HCT116 (cell line): ENCODE data around the gene PFKFB3. TPM values are rescaled to one million over a fixed set of nuclear protein-coding genes. Genes with fewer than 3 reads are reported as not detected.
"Not testable (repeated sequence)": the region's sequence is repeated elsewhere in the genome, so short reads cannot be mapped to it uniquely, and the experiment has no call there.

Experiments used
- ATAC-seq: fragments of 200-7000 bp; cut with Tn5 transposase; 2 replicates; pipeline ENCODE4 v1.9.1; 2020; ENCODE audit warnings: mild to moderate bottlenecking, moderate library complexity
- BruUV-seq: library from RNA; stranded (reverse); fragments of 400-500 nt; replicated peaks from 2 replicates; lab custom pipeline; 2021; lab: Mats Ljungman, UMichigan
- CTCF ChIA-PET: fragments of 300-600 bp; sonication (Branson Sonifier 250); formaldehyde crosslinking; loops from one replicate; lab custom pipeline; 2021; ENCODE audit warnings: antibody characterized with exemption; lab: Charles Lee
- POLR2A ChIA-PET: fragments of 300-600, 350-600 bp; sonication (Branson Sonifier 250); formaldehyde crosslinking; loops from one replicate; lab custom pipeline; 2021; ENCODE audit warnings: antibody characterized with exemption; lab: Charles Lee
- RAD21 ChIA-PET, 2 experiments: fragments of 300-600 bp; sonication (Branson Sonifier 250); formaldehyde crosslinking; loops; one replicate each; lab custom pipeline; 2023; ENCODE audit warnings: low total read pairs in 2 of 2; ENCODE audit not compliant: uncharacterized antibody in 2 of 2, unreplicated experiment in 2 of 2, low non-redundant PET in 1 of 2; lab: Charles Lee
- DNase-seq: peaks from one replicate; pipeline ENCODE4 v3.0.0-alpha.2; 2010; ENCODE audit warnings: low read depth, low spot score
- H2AFZ ChIP-seq: fragments of 200-600 bp; shearing (Covaris generic), sonication (generic); 2 replicates; pipeline ENCODE4 v1.6.1; 2017; ENCODE audit warnings: low read depth, mixed run types, mixed read lengths, antibody characterized with exemption, low read length; ENCODE audit not compliant: poor library complexity, severe bottlenecking
- H3K27ac ChIP-seq: 2 replicates; pipeline ENCODE4 v1.5.1; 2012; ENCODE audit warnings: low read depth, low read length
- H3K27me3 ChIP-seq: fragments of 200-600 bp; sonication (generic); 2 replicates; pipeline ENCODE4 v1.6.1; 2016; ENCODE audit warnings: mixed run types, low read length, mixed read lengths; ENCODE audit not compliant: insufficient read depth
- H3K36me3 ChIP-seq, 2 experiments: fragments of 200-500 bp in 1 of 2; fragments of 200-600 bp in 1 of 2; sonication (Bioruptor generic) in 1 of 2; sonication (generic) in 1 of 2; 2 replicates each; pipeline versions ENCODE4 v1.5.1 to v1.6.1; 2014 to 2016; ENCODE audit warnings: low read length in 2 of 2, inconsistent platforms in 1 of 2, mixed read lengths in 1 of 2, mixed run types in 1 of 2; ENCODE audit not compliant: insufficient read depth in 2 of 2, control insufficient read depth in 1 of 2
- H3K4me1 ChIP-seq, 2 experiments: fragments of 200-600 bp in 1 of 2; sonication (generic) in 1 of 2; 2 replicates each; pipeline versions ENCODE4 v1.5.1 to v1.6.1; 2012 to 2017; ENCODE audit warnings: low read length in 2 of 2, inconsistent platforms in 1 of 2, mild to moderate bottlenecking in 1 of 2, mixed read lengths in 1 of 2, mixed run types in 1 of 2, moderate library complexity in 1 of 2; ENCODE audit not compliant: insufficient read depth in 2 of 2, control insufficient read depth in 1 of 2
- H3K4me2 ChIP-seq: fragments of 200-600 bp; sonication (generic); 2 replicates; pipeline ENCODE4 v1.6.1; 2017; ENCODE audit warnings: mixed run types, low read length, mixed read lengths
- H3K4me3 ChIP-seq, 2 experiments: fragments of 200-600 bp in 1 of 2; sonication (generic) in 1 of 2; replicated peaks in 1 of 2; 2 replicates each; pipeline ENCODE4 v1.5.1; 2011 to 2016; ENCODE audit warnings: low read length in 2 of 2, control low read depth in 1 of 2, low read depth in 1 of 2, mild to moderate bottlenecking in 1 of 2, mixed read lengths in 1 of 2, mixed run types in 1 of 2
- H3K79me2 ChIP-seq: fragments of 200-600 bp; sonication (generic); 2 replicates; pipeline ENCODE4 v1.6.1; 2017; ENCODE audit warnings: mild to moderate bottlenecking, mixed run types, low read length, moderate library complexity, mixed read lengths; ENCODE audit not compliant: insufficient read depth
- H3K9ac ChIP-seq: fragments of 200-600 bp; sonication (generic); 2 replicates; pipeline ENCODE4 v1.6.1; 2016; ENCODE audit warnings: low read length, mixed read lengths
- H3K9me2 ChIP-seq: fragments of 200-600 bp; sonication (generic), shearing (Covaris generic); 2 replicates; pipeline ENCODE4 v1.6.1; 2017; ENCODE audit warnings: mixed run types, mild to moderate bottlenecking, moderate library complexity; ENCODE audit not compliant: insufficient read depth
- H3K9me3 ChIP-seq, 2 experiments: fragments of 200-500 bp in 1 of 2; fragments of 200-600 bp in 1 of 2; sonication (Bioruptor generic) in 1 of 2; sonication (generic) in 1 of 2; 2 replicates each; pipeline ENCODE4 v1.6.1; 2014 to 2017; ENCODE audit warnings: low read length in 2 of 2, mixed read lengths in 2 of 2, inconsistent platforms in 1 of 2, low read depth in 1 of 2, mild to moderate bottlenecking in 1 of 2, mixed run types in 1 of 2, moderate library complexity in 1 of 2; ENCODE audit not compliant: control insufficient read depth in 1 of 2, insufficient read depth in 1 of 2
- H4K20me1 ChIP-seq: fragments of 200-600 bp; sonication (generic), shearing (Covaris generic); 2 replicates; pipeline ENCODE4 v1.6.1; 2017; ENCODE audit warnings: mixed run types, mild to moderate bottlenecking, moderate library complexity; ENCODE audit not compliant: insufficient read depth
- CBX3 ChIP-seq: IDR thresholded peaks from 2 replicates; pipeline ENCODE4 v1.6.1; 2012; ENCODE audit warnings: low read depth
- EGR1 ChIP-seq: IDR thresholded peaks from 2 replicates; pipeline ENCODE4 v1.6.1; 2012; ENCODE audit warnings: low read depth
- EZH2 ChIP-seq: fragments of 200-600 bp; sonication (generic); IDR thresholded peaks from 2 replicates; pipeline ENCODE4 v1.6.1; 2017; ENCODE audit warnings: antibody characterized with exemption, mixed run types
- EZH2phosphoT487 ChIP-seq: fragments of 200-600 bp; IDR thresholded peaks from 2 replicates; pipeline ENCODE4 v1.6.1; 2018; ENCODE audit warnings: antibody characterized with exemption, borderline replicate concordance
- FOSL1 ChIP-seq: IDR thresholded peaks from 2 replicates; pipeline ENCODE4 v1.6.1; 2012; ENCODE audit warnings: low read depth
- POLR2A ChIP-seq: IDR thresholded peaks from 2 replicates; pipeline ENCODE4 v1.7.0; 2011; ENCODE audit warnings: borderline replicate concordance; ENCODE audit not compliant: insufficient read depth, insufficient read length; ENCODE audit errors: extremely low read depth
- POLR2AphosphoS5 ChIP-seq: IDR thresholded peaks from 2 replicates; pipeline ENCODE4 v1.6.1; 2011; ENCODE audit warnings: mild to moderate bottlenecking, low read depth, low read length, moderate library complexity
- RAD21 ChIP-seq: IDR thresholded peaks from 2 replicates; pipeline ENCODE4 v1.6.1; 2012; ENCODE audit warnings: low read depth, mild to moderate bottlenecking
- SIN3A ChIP-seq: IDR thresholded peaks from 2 replicates; pipeline ENCODE4 v1.6.1; 2012; ENCODE audit warnings: low read depth
- SP1 ChIP-seq: IDR thresholded peaks from 2 replicates; pipeline ENCODE4 v1.6.1; 2012; ENCODE audit warnings: low read depth
- SRF ChIP-seq: IDR thresholded peaks from 2 replicates; pipeline ENCODE4 v1.6.1; 2012; ENCODE audit warnings: low read depth
- YY1 ChIP-seq: IDR thresholded peaks from 2 replicates; pipeline ENCODE4 v1.6.1; 2011; ENCODE audit warnings: low read length, low read depth, moderate library complexity, mild to moderate bottlenecking; ENCODE audit not compliant: insufficient replicate concordance; ENCODE audit errors: extremely low read depth
- ZFX ChIP-seq: fragments of 450-650 bp; IDR thresholded peaks from 2 replicates; pipeline ENCODE4 v1.6.1; 2017
- intact Hi-C: fragments of 100-400 bp; cut with micrococcal nuclease; formaldehyde crosslinking; loops from 2 replicates; pipeline ENCODE4 v1.10.0; 2022
- total RNA-seq: library from RNA; stranded (reverse); gene quantifications from one replicate; pipeline ENCODE4 v1.2.1, GENCODE V29; 2021; ENCODE audit not compliant: unreplicated experiment
- TF ChIP-seq, protein P1 (sequence below): IDR thresholded peaks from 2 replicates; pipeline ENCODE4 v1.6.1; 2012
- TF ChIP-seq, protein P2 (sequence below), 3 experiments: fragments of 200-600 bp in 1 of 3; sonication (generic) in 1 of 3; IDR thresholded peaks in 2 of 3; conservative IDR thresholded peaks in 1 of 3; 2 replicates each; pipeline ENCODE4 v1.5.1; 2012 to 2017; ENCODE audit warnings: low read depth in 2 of 3, low read length in 2 of 3, antibody characterized with exemption in 1 of 3, borderline replicate concordance in 1 of 3, control low read depth in 1 of 3, mild to moderate bottlenecking in 1 of 3, mixed read lengths in 1 of 3, mixed run types in 1 of 3, moderate library complexity in 1 of 3; ENCODE audit not compliant: insufficient read depth in 1 of 3

Gene PFKFB3
- total RNA-seq, 1 experiment from 2014 or later, result 50.8 TPM

DNA sequence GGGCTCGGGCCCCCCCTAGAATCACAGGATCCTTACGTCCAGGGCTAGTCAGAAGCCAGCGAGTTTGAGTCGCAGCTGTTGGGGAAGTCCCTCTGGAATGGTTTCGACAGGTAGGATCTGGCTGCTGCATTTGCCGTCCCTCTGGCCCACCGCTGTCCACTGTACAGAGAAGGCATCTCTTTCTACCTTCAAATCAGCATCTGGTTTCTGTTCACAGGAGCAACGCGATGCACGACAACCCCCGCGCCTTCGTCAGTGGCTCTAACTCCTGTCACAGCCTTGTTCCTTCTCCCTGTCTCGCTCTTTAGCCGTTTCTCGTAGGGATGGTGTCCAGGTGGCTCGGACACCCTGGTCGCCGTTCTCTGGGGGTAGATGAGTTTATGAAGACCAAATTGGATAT, 11.2 kb upstream of the PFKFB3 start:
- H3K27ac ChIP-seq, result no peak overlapping the region
- BruUV-seq, result no TSS peak
- DNase-seq, result no peak
- H3K36me3 ChIP-seq, result no peaks in the 10 kb centered on the region
- H3K9me3 ChIP-seq, result no peaks in the 10 kb centered on the region
- RAD21 ChIA-PET, result interaction anchor here in 1 of 2 experiments (0.7 kb wide), 1 partner anchor 28 kb away, joined by 3 read pairs; no protein-coding TSS in a partner anchor
- H3K4me3 ChIP-seq, result no peak overlapping the region
- H3K4me1 ChIP-seq, result peaks cover 0 to 6% of the 10 kb centered on the region in 2 experiments; a peak in 1 of 4 replicates
- H2AFZ ChIP-seq, result no peak overlapping the region
- intact Hi-C loops, result no loop called here
- peaks cover 29% of the 10 kb centered on the region for H3K79me2 ChIP-seq
- TF ChIP-seq POLR2A, result no peak
- no peak for TF ChIP-seq SIN3A
- TF ChIP-seq, protein P1, sequence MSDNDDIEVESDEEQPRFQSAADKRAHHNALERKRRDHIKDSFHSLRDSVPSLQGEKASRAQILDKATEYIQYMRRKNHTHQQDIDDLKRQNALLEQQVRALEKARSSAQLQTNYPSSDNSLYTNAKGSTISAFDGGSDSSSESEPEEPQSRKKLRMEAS, result no peak
- TF ChIP-seq SRF, result no peak
- no peak for TF ChIP-seq EZH2
- no peak for TF ChIP-seq SP1
- TF ChIP-seq ZFX, result no peak
- TF ChIP-seq, protein P2, sequence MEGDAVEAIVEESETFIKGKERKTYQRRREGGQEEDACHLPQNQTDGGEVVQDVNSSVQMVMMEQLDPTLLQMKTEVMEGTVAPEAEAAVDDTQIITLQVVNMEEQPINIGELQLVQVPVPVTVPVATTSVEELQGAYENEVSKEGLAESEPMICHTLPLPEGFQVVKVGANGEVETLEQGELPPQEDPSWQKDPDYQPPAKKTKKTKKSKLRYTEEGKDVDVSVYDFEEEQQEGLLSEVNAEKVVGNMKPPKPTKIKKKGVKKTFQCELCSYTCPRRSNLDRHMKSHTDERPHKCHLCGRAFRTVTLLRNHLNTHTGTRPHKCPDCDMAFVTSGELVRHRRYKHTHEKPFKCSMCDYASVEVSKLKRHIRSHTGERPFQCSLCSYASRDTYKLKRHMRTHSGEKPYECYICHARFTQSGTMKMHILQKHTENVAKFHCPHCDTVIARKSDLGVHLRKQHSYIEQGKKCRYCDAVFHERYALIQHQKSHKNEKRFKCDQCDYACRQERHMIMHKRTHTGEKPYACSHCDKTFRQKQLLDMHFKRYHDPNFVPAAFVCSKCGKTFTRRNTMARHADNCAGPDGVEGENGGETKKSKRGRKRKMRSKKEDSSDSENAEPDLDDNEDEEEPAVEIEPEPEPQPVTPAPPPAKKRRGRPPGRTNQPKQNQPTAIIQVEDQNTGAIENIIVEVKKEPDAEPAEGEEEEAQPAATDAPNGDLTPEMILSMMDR (IDR thresholded peaks at IDR 0.05 in 2 of 3, conservative IDR thresholded peaks at IDR 0.05 in 1 of 3; ENCODE audit: borderline replicate concordance in 1 of 3, insufficient read depth in 1 of 3, low read depth in 2 of 3, low read length in 2 of 3), result no peak
- TF ChIP-seq EZH2phosphoT487, result no peak
- no peak for TF ChIP-seq CBX3
- no peak for TF ChIP-seq YY1
- no peak for TF ChIP-seq EGR1
- TF ChIP-seq FOSL1, result no peak
- TF ChIP-seq RAD21, result no peak
- TF ChIP-seq POLR2AphosphoS5, result no peak
- TF ChIP-seq, all 23 proteins: peak for 0
- no peaks in the 10 kb centered on the region for H3K9me2 ChIP-seq
- H3K9ac ChIP-seq, result no peak overlapping the region
- no peak overlapping the region for H3K4me2 ChIP-seq
- POLR2A ChIA-PET, result no interaction called here
- no peaks in the 10 kb centered on the region for H3K27me3 ChIP-seq
- no peaks in the 10 kb centered on the region for H4K20me1 ChIP-seq
- no peak for ATAC-seq
- CTCF ChIA-PET, result no interaction called here

DNA sequence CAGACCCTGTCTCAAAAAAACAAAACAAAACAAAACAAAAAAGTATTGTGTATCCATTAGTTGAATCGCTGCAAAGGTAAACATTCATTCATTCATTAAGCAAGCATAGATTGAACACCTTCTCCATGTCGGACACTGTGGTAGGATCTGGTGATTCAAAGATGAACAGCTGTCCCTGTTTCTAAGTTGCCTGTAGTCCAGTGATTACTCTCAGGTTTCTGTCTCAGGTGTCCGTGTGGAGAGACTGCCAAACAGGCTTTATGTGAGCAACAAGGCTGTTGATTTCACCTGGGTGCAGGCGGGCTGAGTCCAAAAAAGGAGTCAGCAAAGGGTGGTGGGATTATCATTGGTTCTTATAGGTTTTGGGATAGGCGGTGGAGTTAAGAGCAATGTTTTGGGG, 9.4 kb upstream of the PFKFB3 start:
- DNase-seq, intact Hi-C loops, POLR2A ChIA-PET, H3K36me3 ChIP-seq, H3K4me2 ChIP-seq, H4K20me1 ChIP-seq, H3K9ac ChIP-seq, H3K4me1 ChIP-seq, H2AFZ ChIP-seq, H3K9me3 ChIP-seq, H3K9me2 ChIP-seq, ATAC-seq, H3K4me3 ChIP-seq, H3K27me3 ChIP-seq, BruUV-seq, RAD21 ChIA-PET, H3K27ac ChIP-seq: not testable (repeated sequence)
- peaks cover 34% of the 10 kb centered on the region for H3K79me2 ChIP-seq
- CTCF ChIA-PET, result interaction anchor here (1.6 kb wide), 1 partner anchor 9 kb away, joined by 5 read pairs; the partner anchor contains the start of gene PFKFB3
